Stimulated activated naive B cell treated with anti-CD40 and anti-IgM and Interleukin-4, amounts not matched to agents 10 μg/mL and 1 μg/mL and 100 μg/mL, for 72 hours (primary cell): ENCODE data around the gene BRD9.
"Not testable (repeated sequence)": the region's sequence is repeated elsewhere in the genome, so short reads cannot be mapped to it uniquely, and the experiment has no call there.

Experiments used
- ATAC-seq, 2 donors: fragments of 150-1000 bp; cut with Tn5 transposase; replicated peaks; 2 replicates each; pipeline ENCODE4 v1.10.0; 2021; ENCODE audit warnings: moderate library complexity in 1 of 2
- DNase-seq: peaks from one replicate; pipeline ENCODE4 v3.0.0; 2021
- H3K27ac Mint-ChIP-seq: one replicate; pipeline ENCODE4 v1.8.0; 2022; ENCODE audit warnings: mild to moderate bottlenecking, mixed read lengths
- H3K27me3 Mint-ChIP-seq, 2 donors: one replicate each; pipeline ENCODE4 v1.8.0; 2022; ENCODE audit warnings: mixed read lengths in 2 of 2
- H3K36me3 Mint-ChIP-seq, 2 donors: one replicate each; pipeline ENCODE4 v1.8.0; 2022; ENCODE audit warnings: mixed read lengths in 2 of 2, mild to moderate bottlenecking in 1 of 2
- H3K4me1 Mint-ChIP-seq, 2 donors: one replicate each; pipeline ENCODE4 v1.8.0; 2022; ENCODE audit warnings: mixed read lengths in 2 of 2, mild to moderate bottlenecking in 1 of 2
- H3K4me3 Mint-ChIP-seq, 2 donors: one replicate each; pipeline ENCODE4 v1.8.0; 2022; ENCODE audit warnings: mild to moderate bottlenecking in 2 of 2, mixed read lengths in 2 of 2, moderate library complexity in 1 of 2
- H3K9me3 Mint-ChIP-seq, 2 donors: one replicate each; pipeline ENCODE4 v1.8.0; 2022; ENCODE audit warnings: mixed read lengths in 2 of 2, mild to moderate bottlenecking in 1 of 2

Gene BRD9

DNA sequence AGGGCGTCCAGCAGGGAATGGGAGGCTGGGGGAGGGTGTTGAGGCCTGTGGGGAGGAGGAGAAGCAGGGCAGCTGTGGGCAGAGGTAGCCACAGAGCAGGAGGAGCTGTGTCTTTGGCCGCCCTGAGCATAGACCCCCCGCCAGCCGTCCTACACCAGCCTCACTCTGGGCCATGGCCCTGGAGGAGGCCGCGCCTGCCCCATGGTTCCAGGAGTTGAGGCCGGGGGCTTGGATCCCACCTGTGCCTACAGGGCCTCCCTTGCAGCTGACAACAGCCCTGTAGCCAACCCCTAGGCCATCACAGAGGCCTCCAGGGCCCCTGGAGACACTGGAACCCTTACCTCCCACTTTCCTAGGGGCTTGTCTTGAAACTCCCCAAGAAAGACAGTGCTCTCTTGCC, 44.9 kb downstream of the BRD9 start:
- not testable (repeated sequence) for H3K27ac Mint-ChIP-seq, H3K4me3 Mint-ChIP-seq, ATAC-seq, H3K36me3 Mint-ChIP-seq, DNase-seq, H3K4me1 Mint-ChIP-seq, H3K9me3 Mint-ChIP-seq
- H3K27me3 Mint-ChIP-seq = peaks cover 9 to 10% of the 10 kb centered on the region in 2 donors

DNA sequence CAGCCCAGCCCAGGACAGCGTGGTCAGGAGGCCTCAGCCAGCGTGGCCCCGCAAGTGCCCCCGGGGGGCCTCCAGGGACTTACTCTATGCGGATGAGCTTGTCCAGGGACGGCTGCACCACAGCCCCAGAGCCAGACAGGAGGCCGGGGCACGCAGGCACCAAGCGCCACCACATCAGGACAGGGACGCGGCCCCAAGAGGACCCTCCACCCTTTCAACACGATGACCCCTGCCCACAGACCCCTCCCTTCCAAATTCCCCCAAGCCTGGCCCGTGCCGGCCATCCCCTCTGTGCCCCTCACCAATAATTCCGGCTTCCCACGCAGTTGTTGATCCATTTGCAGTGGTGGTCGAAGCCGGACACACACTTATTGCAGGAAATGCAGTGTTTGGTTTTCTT, 45.4 kb downstream of the BRD9 start:
- not testable (repeated sequence) for H3K4me1 Mint-ChIP-seq, ATAC-seq, H3K9me3 Mint-ChIP-seq, DNase-seq, H3K27me3 Mint-ChIP-seq, H3K36me3 Mint-ChIP-seq, H3K4me3 Mint-ChIP-seq, H3K27ac Mint-ChIP-seq

DNA sequence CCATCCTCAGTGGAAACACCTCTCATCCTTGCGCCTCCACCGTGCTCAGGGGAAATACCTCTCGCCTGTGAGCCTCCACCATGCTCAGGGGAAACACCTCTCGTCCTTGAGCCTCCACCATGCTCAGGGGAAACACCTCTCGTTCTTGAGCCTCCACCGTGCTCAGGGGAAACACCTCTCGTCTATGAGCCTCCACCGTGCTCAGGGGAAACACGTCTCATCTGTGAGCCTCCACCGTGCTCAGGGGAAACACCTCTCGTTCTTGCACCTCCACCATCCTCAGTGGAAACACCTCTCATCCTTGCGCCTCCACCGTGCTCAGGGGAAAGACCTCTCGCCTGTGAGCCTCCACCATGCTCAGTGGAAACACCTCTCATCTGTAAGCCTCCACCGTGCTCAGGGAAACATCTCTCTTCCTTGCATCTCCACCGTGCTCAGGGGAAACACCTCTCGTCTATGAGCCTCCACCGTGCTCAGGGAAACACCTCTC, 46.0 kb downstream of the BRD9 start:
- H3K9me3 Mint-ChIP-seq, H3K36me3 Mint-ChIP-seq, H3K4me3 Mint-ChIP-seq, H3K27me3 Mint-ChIP-seq, H3K4me1 Mint-ChIP-seq: not testable (repeated sequence)
- DNase-seq (peak; percentile 25), ATAC-seq (peak in 1 of 2 donors; percentile 40)
- peak overlapping the region; percentile 11 for H3K27ac Mint-ChIP-seq

DNA sequence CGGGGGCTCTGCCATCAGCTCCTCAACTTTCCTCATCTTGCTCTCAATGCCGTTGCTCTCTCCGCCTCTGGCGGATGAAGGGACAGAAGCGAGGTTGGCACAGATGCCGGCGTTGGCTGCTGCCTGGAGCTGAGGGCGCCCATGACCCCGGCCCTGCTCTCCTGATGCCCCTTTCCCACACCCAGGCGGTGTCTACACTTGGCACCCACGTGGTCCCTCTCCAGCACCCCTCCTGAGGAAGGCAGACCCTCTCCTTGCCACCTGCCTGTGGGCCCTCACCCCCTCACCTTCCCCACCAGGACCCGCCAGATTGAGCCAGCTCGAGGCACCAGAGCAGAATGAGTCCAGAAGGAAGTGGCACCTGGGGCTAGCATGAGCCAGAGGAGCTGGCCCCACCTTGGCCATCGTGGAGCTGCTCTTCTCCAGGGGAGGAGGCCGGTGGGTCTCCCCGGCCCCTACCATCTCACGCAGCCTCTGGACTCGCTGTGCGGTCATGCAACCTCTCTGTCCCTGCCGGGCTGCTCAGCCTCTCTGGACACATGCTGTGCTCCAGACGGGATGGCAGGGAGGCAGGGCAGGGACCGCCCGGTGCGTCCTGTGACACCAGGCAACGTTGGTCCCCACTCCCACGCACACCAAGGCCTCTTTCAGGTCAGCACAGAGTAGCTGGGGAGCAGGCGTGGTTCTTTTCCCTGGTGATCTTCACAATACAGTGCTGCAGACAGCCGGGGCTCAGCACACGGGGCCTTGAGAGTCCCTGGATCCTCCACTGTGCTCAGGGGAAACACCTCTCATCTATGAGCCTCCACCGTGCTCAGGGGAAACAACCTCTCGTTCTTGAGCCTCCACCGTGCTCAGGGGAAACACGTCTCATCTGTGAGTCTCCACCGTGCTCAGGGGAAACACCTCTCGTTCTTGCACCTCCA, 46.7 kb downstream of the BRD9 start:
- H3K27ac Mint-ChIP-seq = peak overlapping the region; percentile 11
- H3K36me3 Mint-ChIP-seq, DNase-seq, H3K4me1 Mint-ChIP-seq, H3K4me3 Mint-ChIP-seq, H3K27me3 Mint-ChIP-seq, H3K9me3 Mint-ChIP-seq: not testable (repeated sequence)
- ATAC-seq = peak in 1 of 2 donors; percentile 69

GRCh38 chr5:845031-845675, 47.4 kb downstream of the BRD9 start:
- H3K9me3 Mint-ChIP-seq, H3K36me3 Mint-ChIP-seq, DNase-seq, H3K27ac Mint-ChIP-seq, H3K4me1 Mint-ChIP-seq, ATAC-seq, H3K27me3 Mint-ChIP-seq, H3K4me3 Mint-ChIP-seq: not testable (repeated sequence)

- not testable (repeated sequence) for DNase-seq, H3K4me3 Mint-ChIP-seq, H3K9me3 Mint-ChIP-seq, H3K36me3 Mint-ChIP-seq, H3K27me3 Mint-ChIP-seq, ATAC-seq, H3K4me1 Mint-ChIP-seq, H3K27ac Mint-ChIP-seq
Observed at GRCh38 chr5:844426-844825, 48.2 kb downstream of the BRD9 start.

GRCh38 chr5:843926-844325, 48.7 kb downstream of the BRD9 start:
- not testable (repeated sequence) for H3K4me3 Mint-ChIP-seq, H3K4me1 Mint-ChIP-seq, DNase-seq, ATAC-seq, H3K27me3 Mint-ChIP-seq, H3K36me3 Mint-ChIP-seq, H3K9me3 Mint-ChIP-seq, H3K27ac Mint-ChIP-seq

DNA sequence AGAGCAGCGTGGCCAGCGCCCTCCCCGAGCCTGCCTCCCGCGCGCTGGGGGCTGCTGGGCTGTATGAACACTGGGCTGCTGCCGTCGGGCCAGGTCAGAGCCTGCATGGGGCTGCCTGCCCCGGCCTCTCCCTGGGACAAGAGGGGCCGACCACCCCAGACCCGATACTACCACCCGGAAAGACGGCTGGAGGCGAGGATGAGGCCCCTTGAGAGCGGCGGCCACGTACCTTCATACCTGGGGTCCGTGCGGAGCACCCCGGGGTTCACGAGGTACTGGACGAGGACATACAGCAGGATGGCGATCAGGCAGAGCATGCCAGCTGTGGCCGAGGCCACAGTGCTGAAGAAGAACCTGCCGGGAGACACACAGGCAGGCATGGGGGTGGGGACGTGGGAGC, 49.2 kb downstream of the BRD9 start:
- not testable (repeated sequence) for H3K27me3 Mint-ChIP-seq, H3K4me1 Mint-ChIP-seq, H3K36me3 Mint-ChIP-seq, H3K9me3 Mint-ChIP-seq, H3K27ac Mint-ChIP-seq, H3K4me3 Mint-ChIP-seq, ATAC-seq, DNase-seq

- not testable (repeated sequence) for H3K36me3 Mint-ChIP-seq, H3K9me3 Mint-ChIP-seq, H3K4me1 Mint-ChIP-seq, H3K4me3 Mint-ChIP-seq, H3K27ac Mint-ChIP-seq, DNase-seq, ATAC-seq
- peaks cover 0 to 10% of the 10 kb centered on the region in 2 donors for H3K27me3 Mint-ChIP-seq
Observed at GRCh38 chr5:842402-843221, 50.0 kb downstream of the BRD9 start.

- not testable (repeated sequence) for H3K4me1 Mint-ChIP-seq, H3K4me3 Mint-ChIP-seq, H3K9me3 Mint-ChIP-seq, H3K36me3 Mint-ChIP-seq, ATAC-seq, DNase-seq, H3K27ac Mint-ChIP-seq
- H3K27me3 Mint-ChIP-seq = peaks cover 0 to 10% of the 10 kb centered on the region in 2 donors
Observed at GRCh38 chr5:841531-842401, 50.8 kb downstream of the BRD9 start.

- H3K36me3 Mint-ChIP-seq, H3K4me1 Mint-ChIP-seq, H3K27ac Mint-ChIP-seq, H3K4me3 Mint-ChIP-seq, DNase-seq, ATAC-seq, H3K9me3 Mint-ChIP-seq: not testable (repeated sequence)
- H3K27me3 Mint-ChIP-seq = peaks cover 0 to 16% of the 10 kb centered on the region in 2 donors
Observed at GRCh38 chr5:840974-841435, 51.6 kb downstream of the BRD9 start.

GRCh38 chr5:840118-840973, 52.3 kb downstream of the BRD9 start:
- peaks cover 0 to 18% of the 10 kb centered on the region in 2 donors for H3K27me3 Mint-ChIP-seq
- H3K9me3 Mint-ChIP-seq, H3K36me3 Mint-ChIP-seq, H3K4me3 Mint-ChIP-seq, ATAC-seq, DNase-seq, H3K4me1 Mint-ChIP-seq, H3K27ac Mint-ChIP-seq: not testable (repeated sequence)

GRCh38 chr5:838431-838851, 54.2 kb downstream of the BRD9 start:
- not testable (repeated sequence) for H3K36me3 Mint-ChIP-seq, DNase-seq, H3K27ac Mint-ChIP-seq, H3K4me3 Mint-ChIP-seq, H3K9me3 Mint-ChIP-seq, H3K4me1 Mint-ChIP-seq, ATAC-seq
- peaks cover 0 to 23% of the 10 kb centered on the region in 2 donors for H3K27me3 Mint-ChIP-seq
